ENCODE data around the gene ACP1. TPM values are rescaled to one million over a fixed set of nuclear protein-coding genes. Genes with fewer than 3 reads are reported as not detected.

ACP1 gene
- total RNA-seq, 4 donors from 2014 or later, result 117 to 136 (median 128) TPM

- H3K36me3 ChIP-seq, result no peaks in the 10 kb centered on the region
- no peaks in the 10 kb centered on the region for H3K9me3 ChIP-seq
- no peak for DNase-seq
- no peak overlapping the region for H3K27ac ChIP-seq
- TF ChIP-seq CTCF (IDR thresholded peaks at IDR 0.05) (no peak), POLR2A (IDR thresholded peaks at IDR 0.05) (no peak)
- H3K4me1 ChIP-seq, result peaks cover 0 to 5% of the 10 kb centered on the region in 2 donors
- 88 to 90% methylated on average over 34 of the region's 34 CpGs for WGBS, 2 donors
- intact Hi-C loops (cut with DNase I), result no loop called here
- no peaks in the 10 kb centered on the region for H3K27me3 ChIP-seq
- H3K4me3 ChIP-seq (replicated peaks in 1 of 3), result no peak overlapping the region
These were observed 54.4 kb downstream of the ACP1 start for GRCh38 chr2:319059-319600.

- no peaks in the 10 kb centered on the region for H3K36me3 ChIP-seq
These were observed 55.8 kb downstream of the ACP1 start for GRCh38 chr2:320561-320960.

GRCh38 chr2:322326-322725 is 57.6 kb downstream of the ACP1 start:
- intact Hi-C loops (cut with DNase I), result no loop called here
- Histone ChIP-seq H3K9me3 (no peaks in the 10 kb centered on the region), H3K27ac (no peak overlapping the region), H3K27me3 (no peaks in the 10 kb centered on the region), H3K36me3 (no peaks in the 10 kb centered on the region), H3K4me3 (replicated peaks in 1 of 3) (no peak overlapping the region), H3K4me1 (no peaks in the 10 kb centered on the region)
- no peak for DNase-seq
- no peak for TF ChIP-seq POLR2A (IDR thresholded peaks at IDR 0.05)
- no peak for TF ChIP-seq CTCF (IDR thresholded peaks at IDR 0.05)
- 85 to 86% methylated on average over 10 of the region's 10 CpGs for WGBS, 2 donors

More at GRCh38 chr2:320561-320960, 55.8 kb downstream of the ACP1 start:
- no peaks in the 10 kb centered on the region for H3K4me1 ChIP-seq
- H3K9me3 ChIP-seq, result no peaks in the 10 kb centered on the region
- intact Hi-C loops (cut with DNase I), result no loop called here
- no peak overlapping the region for H3K4me3 ChIP-seq (replicated peaks in 1 of 3)
- WGBS, 2 donors, result 97 to 99% methylated on average over 4 of the region's 4 CpGs
- DNase-seq, result no peak
- no peak for TF ChIP-seq POLR2A (IDR thresholded peaks at IDR 0.05)
- TF ChIP-seq CTCF (IDR thresholded peaks at IDR 0.05), result no peak
- H3K27ac ChIP-seq, result no peak overlapping the region
- no peaks in the 10 kb centered on the region for H3K27me3 ChIP-seq

GRCh38 chr2:323035-323434 is 58.3 kb downstream of the ACP1 start:
- Histone ChIP-seq H3K9me3 (no peaks in the 10 kb centered on the region), H3K27me3 (no peaks in the 10 kb centered on the region), H3K4me1 (no peaks in the 10 kb centered on the region), H3K4me3 (replicated peaks in 1 of 3) (no peak overlapping the region), H3K27ac (no peak overlapping the region), H3K36me3 (no peaks in the 10 kb centered on the region)
- no peak for TF ChIP-seq POLR2A (IDR thresholded peaks at IDR 0.05)
- TF ChIP-seq CTCF (IDR thresholded peaks at IDR 0.05), result no peak
- DNase-seq, result no peak
- intact Hi-C loops (cut with DNase I), result no loop called here
- 65 to 68% methylated on average over 9 of the region's 9 CpGs for WGBS, 2 donors

Other genes with a start within 250 kb of the ACP1 start
- 10 to 100 TPM; 10.0 to 23.8 (median 13.0) TPM for gene FAM110C, start 218.4 kb upstream of the ACP1 start, total RNA-seq
- gene SH3YL1, start 915 bp upstream of the ACP1 start, total RNA-seq, result 100 to 1,000 TPM in 1 of 4 donors, 10 to 100 TPM in 3; 76.5 to 128 (median 85.1) TPM
- gene ALKAL2, start 23.1 kb downstream of the ACP1 start, total RNA-seq, result 1 to 10 TPM; 1.3 to 9.8 (median 7.3) TPM